Islet precursor cell (in vitro differentiated cells): ENCODE results near the gene GLP2R.

Experiments used
- DNase-seq: peaks from one replicate; pipeline ENCODE4 v3.0.0-alpha.2; 2018

The GLP2R gene

GRCh38 chr17:9859781-9860180 lies 34.1 kb downstream of the GLP2R start:
- DNase-seq = peak; percentile 18

- peak; percentile 21 for DNase-seq
These were observed 35.1 kb downstream of the GLP2R start for GRCh38 chr17:9860851-9861250.

- peak; percentile 37 for DNase-seq
These were observed 36.5 kb downstream of the GLP2R start for GRCh38 chr17:9862220-9862619.

- no peak for DNase-seq
These were observed 37.2 kb downstream of the GLP2R start for GRCh38 chr17:9862949-9863348.

GRCh38 chr17:9865586-9865985 lies 39.9 kb downstream of the GLP2R start:
- no peak for DNase-seq

GRCh38 chr17:9868552-9868951 lies 42.8 kb downstream of the GLP2R start:
- no peak for DNase-seq

- peak; percentile 39 for DNase-seq
These were observed 47.1 kb downstream of the GLP2R start for GRCh38 chr17:9872852-9873251.

GRCh38 chr17:9874722-9875121 lies 49.0 kb downstream of the GLP2R start:
- no peak for DNase-seq

GRCh38 chr17:9875441-9875840 lies 49.7 kb downstream of the GLP2R start:
- DNase-seq = peak; percentile 67

- DNase-seq = no peak
These were observed 52.6 kb downstream of the GLP2R start for GRCh38 chr17:9878356-9878755.

GRCh38 chr17:9878786-9879525 lies 53.2 kb downstream of the GLP2R start:
- DNase-seq = no peak

GRCh38 chr17:9880582-9880999 lies 54.9 kb downstream of the GLP2R start:
- DNase-seq = no peak

GRCh38 chr17:9883451-9883850 lies 57.7 kb downstream of the GLP2R start:
- DNase-seq = no peak

- no peak for DNase-seq
These were observed 60.6 kb downstream of the GLP2R start for GRCh38 chr17:9886141-9886930.

GRCh38 chr17:9887508-9887907 lies 61.8 kb downstream of the GLP2R start:
- no peak for DNase-seq

GRCh38 chr17:9890124-9890523 lies 64.4 kb downstream of the GLP2R start:
- DNase-seq = peak; percentile 91

- no peak for DNase-seq
These were observed 67.8 kb downstream of the GLP2R start for GRCh38 chr17:9893411-9894012.

GRCh38 chr17:9894231-9894630 lies 68.5 kb downstream of the GLP2R start:
- DNase-seq = no peak

- DNase-seq = no peak
These were observed 70.2 kb downstream of the GLP2R start for GRCh38 chr17:9895923-9896322.

- DNase-seq = no peak
These were observed 71.7 kb downstream of the GLP2R start for GRCh38 chr17:9897372-9897968.

GRCh38 chr17:9898812-9899211 lies 73.1 kb downstream of the GLP2R start:
- DNase-seq = no peak

- DNase-seq = no peak
These were observed 73.7 kb downstream of the GLP2R start for GRCh38 chr17:9899280-9900043.
